A549 (cell line): Measurements from ENCODE around the gene HBA1.
"Not testable (repeated sequence)": the region's sequence is repeated elsewhere in the genome, so short reads cannot be mapped to it uniquely, and the experiment has no call there.

Source experiments
- EP300 ChIP-seq, 2 experiments: fragments of >200 bp; sonication (Bioruptor Twin); formaldehyde crosslinking; IDR thresholded peaks; 2 replicates in 1 of 2; 3 replicates in 1 of 2; pipeline ENCODE4 v1.6.1; 2016 to 2017
- POLR2A ChIP-seq: IDR thresholded peaks from 2 replicates; pipeline ENCODE4 v1.6.1; 2012; ENCODE audit warnings: mild to moderate bottlenecking, low read length
- TF ChIP-seq, protein P1 (sequence below): IDR thresholded peaks from 2 replicates; pipeline ENCODE4 v1.6.1; 2012

DNA sequence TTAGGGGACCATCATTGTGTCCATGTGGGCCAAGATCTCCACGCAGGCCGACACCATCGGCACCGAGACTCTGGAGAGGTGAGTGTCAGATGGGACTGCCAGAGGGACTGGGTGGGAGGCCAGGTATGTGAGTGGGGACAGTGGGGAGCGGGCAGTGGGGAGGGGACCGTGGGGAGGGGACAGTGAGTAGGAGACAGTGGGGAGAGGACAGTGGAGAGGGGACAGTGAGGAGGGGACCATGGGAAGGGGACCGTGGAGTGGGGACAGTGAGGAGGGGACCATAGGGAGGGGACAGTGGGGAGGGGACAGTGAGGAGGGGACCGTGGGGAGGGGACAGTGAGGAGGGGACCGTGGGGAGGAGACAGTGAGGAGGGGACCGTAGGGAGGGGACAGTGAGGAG, 13.3 kb upstream of the HBA1 start:
- not testable (repeated sequence) for TF ChIP-seq POLR2A; EP300 (IDR thresholded peaks at IDR 0.05)
- TF ChIP-seq, protein P1, sequence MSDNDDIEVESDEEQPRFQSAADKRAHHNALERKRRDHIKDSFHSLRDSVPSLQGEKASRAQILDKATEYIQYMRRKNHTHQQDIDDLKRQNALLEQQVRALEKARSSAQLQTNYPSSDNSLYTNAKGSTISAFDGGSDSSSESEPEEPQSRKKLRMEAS = not testable (repeated sequence)
